IPS-20b (cell line): ENCODE results near the gene GCH1.

ENCODE experiments used
- H3K27ac ChIP-seq: one replicate; pipeline ENCODE4 v1.5.1; 2013; ENCODE audit warnings: low read length
- H3K27me3 ChIP-seq: 2 replicates; pipeline ENCODE4 v1.6.1; 2013; ENCODE audit warnings: mild to moderate bottlenecking, low read length, inconsistent platforms; ENCODE audit not compliant: insufficient read depth
- H3K36me3 ChIP-seq: 2 replicates; pipeline ENCODE4 v1.6.1; 2013; ENCODE audit warnings: low read depth, mild to moderate bottlenecking, inconsistent platforms, low read length, moderate library complexity; ENCODE audit not compliant: insufficient read depth
- H3K4me1 ChIP-seq: 2 replicates; pipeline ENCODE4 v1.6.1; 2013; ENCODE audit warnings: mild to moderate bottlenecking, control low read depth, inconsistent platforms, low read length, moderate library complexity; ENCODE audit not compliant: insufficient read depth
- H3K4me3 ChIP-seq: 2 replicates; pipeline ENCODE4 v1.5.1; 2013; ENCODE audit warnings: mild to moderate bottlenecking, low read length, inconsistent platforms
- H3K9ac ChIP-seq: 2 replicates; pipeline ENCODE4 v1.6.1; 2013; ENCODE audit warnings: low read depth, mild to moderate bottlenecking, inconsistent platforms, low read length, moderate library complexity
- H3K9me3 ChIP-seq: 2 replicates; pipeline ENCODE4 v1.6.1; 2013; ENCODE audit warnings: mild to moderate bottlenecking, low read depth, low read length, inconsistent platforms; ENCODE audit not compliant: insufficient read depth

Gene GCH1

GRCh38 chr14:54836231-54836630 is 66.4 kb downstream of the GCH1 start:
- H3K4me3 ChIP-seq: no peak overlapping the region
- H3K4me1 ChIP-seq: no peaks in the 10 kb centered on the region
- H3K9me3 ChIP-seq: no peaks in the 10 kb centered on the region
- no peak overlapping the region for H3K27ac ChIP-seq
- no peaks in the 10 kb centered on the region for H3K27me3 ChIP-seq
- H3K36me3 ChIP-seq: no peaks in the 10 kb centered on the region
- no peak overlapping the region for H3K9ac ChIP-seq

GRCh38 chr14:54834727-54835126 is 67.9 kb downstream of the GCH1 start:
- Histone ChIP-seq H3K27ac (no peak overlapping the region), H3K36me3 (no peaks in the 10 kb centered on the region), H3K9ac (no peak overlapping the region), H3K27me3 (no peaks in the 10 kb centered on the region), H3K4me1 (no peaks in the 10 kb centered on the region), H3K9me3 (no peaks in the 10 kb centered on the region), H3K4me3 (no peak overlapping the region)

GRCh38 chr14:54834081-54834480 is 68.5 kb downstream of the GCH1 start:
- Histone ChIP-seq H3K4me1 (no peaks in the 10 kb centered on the region), H3K27me3 (no peaks in the 10 kb centered on the region), H3K9ac (no peak overlapping the region), H3K27ac (no peak overlapping the region), H3K36me3 (no peaks in the 10 kb centered on the region), H3K4me3 (no peak overlapping the region), H3K9me3 (no peaks in the 10 kb centered on the region)

GRCh38 chr14:54830650-54831049 is 72.0 kb downstream of the GCH1 start:
- H3K4me3 ChIP-seq: no peak overlapping the region
- no peaks in the 10 kb centered on the region for H3K9me3 ChIP-seq
- H3K27me3 ChIP-seq: no peaks in the 10 kb centered on the region
- H3K27ac ChIP-seq: no peak overlapping the region
- no peak overlapping the region for H3K9ac ChIP-seq
- no peaks in the 10 kb centered on the region for H3K4me1 ChIP-seq
- H3K36me3 ChIP-seq: no peaks in the 10 kb centered on the region

GRCh38 chr14:54829486-54830224 is 73.0 kb downstream of the GCH1 start:
- Histone ChIP-seq H3K4me1 (no peaks in the 10 kb centered on the region), H3K9ac (no peak overlapping the region), H3K27me3 (no peaks in the 10 kb centered on the region), H3K4me3 (no peak overlapping the region), H3K27ac (no peak overlapping the region), H3K9me3 (no peaks in the 10 kb centered on the region), H3K36me3 (no peaks in the 10 kb centered on the region)

- Histone ChIP-seq H3K4me3 (no peak overlapping the region), H3K9ac (no peak overlapping the region), H3K27me3 (no peaks in the 10 kb centered on the region), H3K27ac (no peak overlapping the region), H3K4me1 (no peaks in the 10 kb centered on the region), H3K36me3 (no peaks in the 10 kb centered on the region), H3K9me3 (no peaks in the 10 kb centered on the region)
Measured at GRCh38 chr14:54828037-54828436, 74.6 kb downstream of the GCH1 start.

- Histone ChIP-seq H3K9me3 (no peaks in the 10 kb centered on the region), H3K4me3 (no peak overlapping the region), H3K36me3 (no peaks in the 10 kb centered on the region), H3K27ac (no peak overlapping the region), H3K9ac (no peak overlapping the region), H3K4me1 (no peaks in the 10 kb centered on the region), H3K27me3 (no peaks in the 10 kb centered on the region)
Measured at GRCh38 chr14:54823757-54824549, 78.7 kb downstream of the GCH1 start.

GRCh38 chr14:54822685-54823084 is 79.9 kb downstream of the GCH1 start:
- no peak overlapping the region for H3K4me3 ChIP-seq

GRCh38 chr14:54818201-54819133 is 84.2 kb downstream of the GCH1 start:
- Histone ChIP-seq H3K36me3 (no peaks in the 10 kb centered on the region), H3K4me3 (no peak overlapping the region), H3K27me3 (no peaks in the 10 kb centered on the region), H3K27ac (no peak overlapping the region), H3K9ac (no peak overlapping the region), H3K4me1 (no peaks in the 10 kb centered on the region), H3K9me3 (no peaks in the 10 kb centered on the region)

More at GRCh38 chr14:54822685-54823084, 79.9 kb downstream of the GCH1 start:
- Histone ChIP-seq H3K27me3 (no peaks in the 10 kb centered on the region), H3K9ac (no peak overlapping the region), H3K9me3 (no peaks in the 10 kb centered on the region), H3K4me1 (no peaks in the 10 kb centered on the region), H3K27ac (no peak overlapping the region), H3K36me3 (no peaks in the 10 kb centered on the region)

GRCh38 chr14:54817506-54817905 is 85.1 kb downstream of the GCH1 start:
- no peaks in the 10 kb centered on the region for H3K9me3 ChIP-seq
- no peaks in the 10 kb centered on the region for H3K27me3 ChIP-seq
- no peak overlapping the region for H3K9ac ChIP-seq
- H3K36me3 ChIP-seq: no peaks in the 10 kb centered on the region
- H3K4me1 ChIP-seq: no peaks in the 10 kb centered on the region
- no peak overlapping the region for H3K27ac ChIP-seq
- H3K4me3 ChIP-seq: no peak overlapping the region

- no peak overlapping the region for H3K4me3 ChIP-seq
- H3K4me1 ChIP-seq: no peaks in the 10 kb centered on the region
- no peaks in the 10 kb centered on the region for H3K27me3 ChIP-seq
- H3K9ac ChIP-seq: no peak overlapping the region
- H3K27ac ChIP-seq: no peak overlapping the region
- no peaks in the 10 kb centered on the region for H3K9me3 ChIP-seq
- H3K36me3 ChIP-seq: no peaks in the 10 kb centered on the region
Measured at GRCh38 chr14:54816450-54816849, 86.2 kb downstream of the GCH1 start.
